Astrocyte (in vitro differentiated cells and primary cell): ENCODE measurements around the gene HGFAC. TPM values are rescaled to one million over a fixed set of nuclear protein-coding genes. Genes with fewer than 3 reads are reported as not detected.

Source experiments
- DNase-seq: peaks from one replicate; pipeline ENCODE4 v3.0.0-alpha.2; 2010; ENCODE audit warnings: low read depth
- FAIRE-seq: peaks from 2 replicates; lab custom pipeline; 2011; peaks lifted over from hg19 to GRCh38; lab: Jason Lieb, UNC
- H2AFZ ChIP-seq: 2 replicates; pipeline ENCODE4 v1.6.0; 2012; ENCODE audit warnings: low read depth, low read length, inconsistent platforms
- H3K27ac ChIP-seq: 2 replicates; pipeline ENCODE4 v1.5.1; 2011; ENCODE audit warnings: low read depth, low read length, inconsistent platforms
- H3K27me3 ChIP-seq: 2 replicates; pipeline ENCODE4 v1.6.0; 2011; ENCODE audit warnings: low read length, inconsistent platforms; ENCODE audit not compliant: insufficient read depth
- H3K36me3 ChIP-seq: 2 replicates; pipeline ENCODE4 v1.5.1; 2011; ENCODE audit warnings: low read length, inconsistent platforms; ENCODE audit not compliant: insufficient read depth
- H3K4me1 ChIP-seq: 2 replicates; pipeline ENCODE4 v1.5.1; 2011; ENCODE audit warnings: low read length, inconsistent platforms; ENCODE audit not compliant: insufficient read depth
- H3K4me2 ChIP-seq: 2 replicates; pipeline ENCODE4 v1.6.0; 2012; ENCODE audit warnings: low read length, inconsistent platforms
- H3K4me3 ChIP-seq: 2 replicates; pipeline ENCODE4 v1.5.1; 2011; ENCODE audit warnings: low read depth, mild to moderate bottlenecking, low read length, inconsistent platforms; ENCODE audit not compliant: insufficient read depth
- H3K79me2 ChIP-seq: 2 replicates; pipeline ENCODE4 v1.6.0; 2012; ENCODE audit warnings: mild to moderate bottlenecking, low read length, inconsistent platforms; ENCODE audit not compliant: insufficient read depth
- H3K9ac ChIP-seq: 2 replicates; pipeline ENCODE4 v1.6.0; 2012; ENCODE audit warnings: mild to moderate bottlenecking, low read length, inconsistent platforms
- H3K9me3 ChIP-seq: 2 replicates; pipeline ENCODE4 v1.5.1; 2012; ENCODE audit warnings: low read depth, mild to moderate bottlenecking, low read length, inconsistent platforms; ENCODE audit not compliant: insufficient read depth
- H4K20me1 ChIP-seq: 2 replicates; pipeline ENCODE4 v1.6.0; 2012; ENCODE audit warnings: low read length, inconsistent platforms; ENCODE audit not compliant: insufficient read depth
- H3K27ac Mint-ChIP-seq: one replicate; pipeline ENCODE4 v1.8.0; 2021; ENCODE audit warnings: mild to moderate bottlenecking, mixed read lengths; ENCODE audit not compliant: unreplicated experiment
- H3K27me3 Mint-ChIP-seq: one replicate; pipeline ENCODE4 v1.8.0; 2021; ENCODE audit warnings: low read depth, mixed read lengths; ENCODE audit not compliant: unreplicated experiment
- H3K36me3 Mint-ChIP-seq: one replicate; pipeline ENCODE4 v1.8.0; 2021; ENCODE audit warnings: low read depth, mixed read lengths; ENCODE audit not compliant: unreplicated experiment
- H3K4me1 Mint-ChIP-seq: one replicate; pipeline ENCODE4 v1.8.0; 2021; ENCODE audit warnings: low read depth, mixed read lengths; ENCODE audit not compliant: unreplicated experiment
- H3K4me3 Mint-ChIP-seq: one replicate; pipeline ENCODE4 v1.8.0; 2021; ENCODE audit warnings: mild to moderate bottlenecking, moderate library complexity, mixed read lengths; ENCODE audit not compliant: unreplicated experiment
- H3K9me3 Mint-ChIP-seq: one replicate; pipeline ENCODE4 v1.8.0; 2021; ENCODE audit warnings: mild to moderate bottlenecking, mixed read lengths; ENCODE audit not compliant: unreplicated experiment
- EZH2 ChIP-seq: IDR thresholded peaks from 2 replicates; pipeline ENCODE4 v1.6.1; 2012; ENCODE audit warnings: mild to moderate bottlenecking, low read length, inconsistent platforms; ENCODE audit not compliant: insufficient read depth
- total RNA-seq: library from RNA; stranded (reverse); gene quantifications from 2 replicates; pipeline ENCODE4 v1.2.1, GENCODE V29; 2021
- TF ChIP-seq, protein P1 (sequence below): IDR thresholded peaks from 2 replicates; pipeline ENCODE4 v1.5.1; 2011; ENCODE audit warnings: low read depth, mild to moderate bottlenecking, inconsistent platforms, low read length, moderate library complexity; ENCODE audit not compliant: insufficient read depth

Gene HGFAC
- total RNA-seq, 1 donor from 2014 or later = 0.52 TPM

DNA sequence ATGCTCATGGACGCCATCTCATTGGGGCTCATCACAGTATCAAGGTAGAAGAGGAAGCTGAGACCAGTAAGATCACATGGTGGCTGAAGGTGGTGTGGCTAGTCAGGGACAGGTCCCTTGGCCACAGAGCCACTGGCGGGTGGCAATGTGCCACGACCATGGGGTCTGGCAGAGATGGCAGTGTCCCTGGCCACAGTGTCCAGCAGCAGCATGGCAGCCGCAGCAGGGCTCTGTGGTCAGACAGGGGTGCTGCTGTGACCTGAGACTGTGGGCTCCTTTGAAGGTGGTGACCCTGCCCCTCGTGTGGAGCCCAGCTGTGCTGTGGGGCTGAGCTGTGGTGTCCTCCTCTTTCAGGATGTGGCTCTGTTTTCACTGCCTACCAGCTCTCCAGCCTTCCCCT lies 19.2 kb downstream of the HGFAC start:
- Histone ChIP-seq H3K4me2 (no peak overlapping the region), H3K4me1 (no peaks in the 10 kb centered on the region), H3K36me3 (no peaks in the 10 kb centered on the region), H3K9me3 (no peaks in the 10 kb centered on the region), H4K20me1 (no peaks in the 10 kb centered on the region), H3K79me2 (no peaks in the 10 kb centered on the region), H3K27me3 (peaks cover 15% of the 10 kb centered on the region), H3K4me3 (no peak overlapping the region), H2AFZ (no peak overlapping the region), H3K9ac (no peak overlapping the region), H3K27ac (no peak overlapping the region)
- Mint-ChIP-seq H3K36me3 (no peaks in the 10 kb centered on the region), H3K27me3 (peaks cover 50% of the 10 kb centered on the region), H3K27ac (no peak overlapping the region), H3K4me1 (no peaks in the 10 kb centered on the region), H3K4me3 (no peak overlapping the region), H3K9me3 (peaks cover 26% of the 10 kb centered on the region)
- TF ChIP-seq, protein P1, sequence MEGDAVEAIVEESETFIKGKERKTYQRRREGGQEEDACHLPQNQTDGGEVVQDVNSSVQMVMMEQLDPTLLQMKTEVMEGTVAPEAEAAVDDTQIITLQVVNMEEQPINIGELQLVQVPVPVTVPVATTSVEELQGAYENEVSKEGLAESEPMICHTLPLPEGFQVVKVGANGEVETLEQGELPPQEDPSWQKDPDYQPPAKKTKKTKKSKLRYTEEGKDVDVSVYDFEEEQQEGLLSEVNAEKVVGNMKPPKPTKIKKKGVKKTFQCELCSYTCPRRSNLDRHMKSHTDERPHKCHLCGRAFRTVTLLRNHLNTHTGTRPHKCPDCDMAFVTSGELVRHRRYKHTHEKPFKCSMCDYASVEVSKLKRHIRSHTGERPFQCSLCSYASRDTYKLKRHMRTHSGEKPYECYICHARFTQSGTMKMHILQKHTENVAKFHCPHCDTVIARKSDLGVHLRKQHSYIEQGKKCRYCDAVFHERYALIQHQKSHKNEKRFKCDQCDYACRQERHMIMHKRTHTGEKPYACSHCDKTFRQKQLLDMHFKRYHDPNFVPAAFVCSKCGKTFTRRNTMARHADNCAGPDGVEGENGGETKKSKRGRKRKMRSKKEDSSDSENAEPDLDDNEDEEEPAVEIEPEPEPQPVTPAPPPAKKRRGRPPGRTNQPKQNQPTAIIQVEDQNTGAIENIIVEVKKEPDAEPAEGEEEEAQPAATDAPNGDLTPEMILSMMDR = no peak
- TF ChIP-seq EZH2 = no peak
- DNase-seq (no peak), FAIRE-seq (no peak)

GRCh38 chr4:3461515-3462291 lies 19.9 kb downstream of the HGFAC start:
- Histone ChIP-seq H3K4me3 (no peak overlapping the region), H3K27me3 (peaks cover 15% of the 10 kb centered on the region), H2AFZ (no peak overlapping the region), H3K4me1 (no peaks in the 10 kb centered on the region), H4K20me1 (no peaks in the 10 kb centered on the region), H3K9me3 (no peaks in the 10 kb centered on the region), H3K4me2 (no peak overlapping the region), H3K36me3 (no peaks in the 10 kb centered on the region), H3K27ac (no peak overlapping the region), H3K9ac (no peak overlapping the region), H3K79me2 (no peaks in the 10 kb centered on the region)
- Mint-ChIP-seq H3K4me3 (no peak overlapping the region), H3K27me3 (peaks cover 50% of the 10 kb centered on the region), H3K9me3 (peaks cover 24% of the 10 kb centered on the region), H3K36me3 (no peaks in the 10 kb centered on the region), H3K27ac (no peak overlapping the region), H3K4me1 (no peaks in the 10 kb centered on the region)
- TF ChIP-seq, protein P1 = no peak
- no peak for TF ChIP-seq EZH2
- DNase-seq (no peak), FAIRE-seq (no peak)

GRCh38 chr4:3462321-3462789 lies 20.6 kb downstream of the HGFAC start:
- Mint-ChIP-seq H3K27ac (no peak overlapping the region), H3K4me1 (no peaks in the 10 kb centered on the region), H3K4me3 (no peak overlapping the region), H3K9me3 (peaks cover 21% of the 10 kb centered on the region), H3K36me3 (no peaks in the 10 kb centered on the region), H3K27me3 (peaks cover 50% of the 10 kb centered on the region)
- Histone ChIP-seq H3K4me2 (no peak overlapping the region), H4K20me1 (no peaks in the 10 kb centered on the region), H3K4me3 (no peak overlapping the region), H3K9me3 (no peaks in the 10 kb centered on the region), H3K36me3 (no peaks in the 10 kb centered on the region), H3K79me2 (no peaks in the 10 kb centered on the region), H3K27ac (no peak overlapping the region), H2AFZ (no peak overlapping the region), H3K4me1 (no peaks in the 10 kb centered on the region), H3K9ac (no peak overlapping the region), H3K27me3 (peaks cover 15% of the 10 kb centered on the region)
- DNase-seq (no peak), FAIRE-seq (no peak)
- TF ChIP-seq EZH2 = peak; percentile 87
- TF ChIP-seq, protein P1 = no peak
